ENCODE measurements around the gene VSTM2B.

The VSTM2B gene

DNA sequence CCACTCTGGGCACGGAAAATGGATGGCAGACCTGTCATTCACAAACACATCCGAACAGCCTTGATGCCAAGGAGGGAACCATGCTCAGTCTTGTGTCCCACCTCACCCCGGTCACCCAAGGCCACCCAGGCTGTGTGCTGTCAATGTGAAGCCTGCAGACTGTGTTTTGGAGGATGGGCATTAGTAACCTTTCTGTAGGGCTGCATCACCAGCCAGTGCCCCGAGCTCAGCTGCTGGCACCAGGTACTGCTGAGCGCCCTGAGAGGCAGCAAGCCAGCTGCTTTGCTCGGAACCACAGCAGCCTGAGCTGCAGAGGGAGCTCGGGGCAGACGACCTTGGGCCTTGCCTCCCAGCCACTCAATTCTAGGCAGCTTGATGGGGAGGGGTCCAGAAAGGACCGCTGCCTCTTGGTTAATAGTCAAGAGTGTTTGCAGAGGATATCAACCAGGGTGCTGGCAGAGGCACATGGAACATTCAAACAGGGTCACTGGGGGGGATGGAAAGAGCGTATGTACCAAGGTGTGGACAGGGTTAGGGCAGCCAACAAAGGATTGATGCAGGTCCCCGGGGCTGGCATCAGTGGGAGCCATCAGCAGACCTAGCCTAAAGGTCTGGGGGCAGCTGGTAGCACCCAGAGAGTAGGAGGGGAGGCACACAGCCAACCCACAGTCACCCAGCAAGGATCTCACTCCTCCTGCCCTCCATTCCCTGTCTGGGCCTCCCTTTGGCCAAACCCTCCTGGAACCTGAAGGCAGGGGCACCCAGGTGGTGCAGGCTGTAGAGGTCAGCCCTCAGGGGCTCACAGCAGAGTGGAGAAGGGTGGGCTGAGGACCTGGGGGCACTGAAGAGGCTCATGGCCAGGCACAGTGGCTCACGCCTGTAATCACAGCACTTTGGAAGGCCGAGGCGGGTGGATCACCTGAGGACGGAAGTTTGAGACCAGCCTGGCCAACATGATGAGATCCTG is 8.1 kb downstream of the VSTM2B start:
- DNase-seq (ENCODE audit: extremely low read depth, low read depth) = no peak
- TF ChIP-seq, protein P1, sequence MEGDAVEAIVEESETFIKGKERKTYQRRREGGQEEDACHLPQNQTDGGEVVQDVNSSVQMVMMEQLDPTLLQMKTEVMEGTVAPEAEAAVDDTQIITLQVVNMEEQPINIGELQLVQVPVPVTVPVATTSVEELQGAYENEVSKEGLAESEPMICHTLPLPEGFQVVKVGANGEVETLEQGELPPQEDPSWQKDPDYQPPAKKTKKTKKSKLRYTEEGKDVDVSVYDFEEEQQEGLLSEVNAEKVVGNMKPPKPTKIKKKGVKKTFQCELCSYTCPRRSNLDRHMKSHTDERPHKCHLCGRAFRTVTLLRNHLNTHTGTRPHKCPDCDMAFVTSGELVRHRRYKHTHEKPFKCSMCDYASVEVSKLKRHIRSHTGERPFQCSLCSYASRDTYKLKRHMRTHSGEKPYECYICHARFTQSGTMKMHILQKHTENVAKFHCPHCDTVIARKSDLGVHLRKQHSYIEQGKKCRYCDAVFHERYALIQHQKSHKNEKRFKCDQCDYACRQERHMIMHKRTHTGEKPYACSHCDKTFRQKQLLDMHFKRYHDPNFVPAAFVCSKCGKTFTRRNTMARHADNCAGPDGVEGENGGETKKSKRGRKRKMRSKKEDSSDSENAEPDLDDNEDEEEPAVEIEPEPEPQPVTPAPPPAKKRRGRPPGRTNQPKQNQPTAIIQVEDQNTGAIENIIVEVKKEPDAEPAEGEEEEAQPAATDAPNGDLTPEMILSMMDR (IDR thresholded peaks at IDR 0.05; ENCODE audit: low read depth, low read length) = no peak

DNA sequence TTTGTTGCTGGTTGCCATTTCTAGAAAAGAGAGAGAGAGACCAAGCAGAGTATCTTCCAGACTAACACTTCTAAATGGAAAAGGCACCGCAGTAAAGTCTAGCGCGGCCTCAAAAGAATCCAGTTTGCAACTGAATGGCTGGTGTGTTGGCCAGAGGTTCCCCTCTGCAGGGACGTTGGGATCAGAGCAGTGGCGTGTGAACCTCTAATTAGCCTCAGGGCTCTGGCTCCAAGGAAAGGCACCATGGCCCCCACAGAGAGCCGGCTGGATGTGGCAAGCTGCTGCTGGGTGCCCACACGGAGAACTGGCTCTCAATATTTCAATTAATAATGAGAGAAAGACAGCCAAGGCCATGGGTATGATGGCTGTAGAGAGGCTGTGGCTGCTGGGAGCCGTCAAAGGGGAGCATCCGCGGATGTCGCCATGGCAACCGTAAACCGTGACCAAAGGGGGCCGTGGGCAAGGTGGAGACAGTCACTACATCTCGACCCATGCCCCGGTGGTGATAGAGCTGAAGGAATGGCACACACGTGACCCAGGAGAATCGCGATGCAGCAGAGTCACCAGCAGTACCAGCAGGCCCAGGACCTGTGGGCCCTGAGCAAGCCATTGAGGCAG is 9.5 kb downstream of the VSTM2B start:
- DNase-seq (ENCODE audit: extremely low read depth, low read depth) = no peak

DNA sequence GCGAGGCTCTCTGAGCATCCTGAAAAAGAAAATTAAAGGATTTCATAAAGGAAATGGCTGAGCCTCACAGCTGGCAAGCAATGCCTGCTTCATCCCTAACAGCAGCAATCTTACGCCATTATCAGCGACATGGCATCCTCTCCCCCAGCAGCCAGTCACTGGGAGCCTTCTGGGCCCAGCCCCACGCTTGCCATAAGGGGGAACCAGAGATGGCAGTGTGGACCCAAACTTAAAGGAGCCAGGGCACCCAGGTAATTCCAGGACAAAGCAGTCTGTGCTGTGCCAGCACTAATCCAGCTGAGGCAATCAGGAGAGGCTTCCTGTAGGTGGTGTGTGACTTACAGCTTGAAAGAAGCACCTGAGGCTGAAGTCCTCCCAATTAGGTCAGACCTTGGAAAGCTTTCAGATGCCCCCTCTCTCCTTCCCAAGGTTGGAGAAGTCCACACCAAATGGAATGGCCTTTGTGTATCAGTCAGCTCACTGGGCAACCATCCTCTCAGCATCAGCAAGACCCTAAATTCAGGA is 10.3 kb downstream of the VSTM2B start:
- no peak for DNase-seq (ENCODE audit: extremely low read depth, low read depth)

More for the DNA sequence above, 9.5 kb downstream of the VSTM2B start:
- TF ChIP-seq, protein P1 (IDR thresholded peaks at IDR 0.05; ENCODE audit: low read depth, low read length) = no peak

DNA sequence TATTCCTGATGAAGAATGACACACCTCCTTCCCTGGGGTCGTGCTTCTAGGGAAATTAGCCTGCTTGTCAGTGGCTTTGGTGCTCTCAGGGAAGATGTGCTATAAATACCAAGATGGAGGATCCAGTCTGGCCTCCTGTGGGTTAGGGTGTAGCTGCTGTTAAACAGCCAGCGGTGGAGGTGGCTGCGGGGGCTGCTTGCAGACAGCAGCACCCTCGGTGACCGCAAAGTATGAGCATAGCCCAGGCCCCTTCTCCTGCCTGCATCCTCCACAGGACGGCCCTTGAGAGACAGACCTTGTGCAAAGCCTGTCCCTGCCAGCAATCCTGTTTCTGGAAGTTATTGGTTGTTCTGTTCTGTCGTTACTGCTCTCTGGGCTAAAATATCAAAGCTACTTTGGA is 11.4 kb downstream of the VSTM2B start:
- TF ChIP-seq, protein P1 (IDR thresholded peaks at IDR 0.05; ENCODE audit: low read depth, low read length) = no peak
- no peak for DNase-seq (ENCODE audit: extremely low read depth, low read depth)

More for the DNA sequence above, 10.3 kb downstream of the VSTM2B start:
- TF ChIP-seq, protein P1 (IDR thresholded peaks at IDR 0.05; ENCODE audit: low read depth, low read length) = no peak

DNA sequence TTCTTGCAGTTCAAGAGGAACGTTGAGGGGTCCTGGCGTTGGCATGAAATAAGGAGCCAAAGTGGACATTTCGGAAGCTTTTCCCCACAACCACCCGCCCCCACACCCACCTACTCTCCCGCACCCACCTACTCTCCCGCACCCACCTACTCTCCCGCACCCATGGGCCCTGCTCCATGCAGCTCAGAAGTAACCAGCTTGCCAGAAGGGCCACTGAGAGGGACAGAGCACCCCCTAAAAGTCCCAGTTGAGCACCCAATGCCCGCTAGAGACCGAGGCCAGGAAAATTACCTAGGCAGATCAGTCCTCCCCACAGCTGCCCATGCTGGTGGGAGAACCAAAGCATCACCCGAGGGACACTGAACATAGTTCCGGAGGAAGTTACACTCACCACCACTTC is 11.8 kb downstream of the VSTM2B start:
- no peak for DNase-seq (ENCODE audit: extremely low read depth, low read depth)
- TF ChIP-seq, protein P1 (IDR thresholded peaks at IDR 0.05; ENCODE audit: low read depth, low read length) = no peak

DNA sequence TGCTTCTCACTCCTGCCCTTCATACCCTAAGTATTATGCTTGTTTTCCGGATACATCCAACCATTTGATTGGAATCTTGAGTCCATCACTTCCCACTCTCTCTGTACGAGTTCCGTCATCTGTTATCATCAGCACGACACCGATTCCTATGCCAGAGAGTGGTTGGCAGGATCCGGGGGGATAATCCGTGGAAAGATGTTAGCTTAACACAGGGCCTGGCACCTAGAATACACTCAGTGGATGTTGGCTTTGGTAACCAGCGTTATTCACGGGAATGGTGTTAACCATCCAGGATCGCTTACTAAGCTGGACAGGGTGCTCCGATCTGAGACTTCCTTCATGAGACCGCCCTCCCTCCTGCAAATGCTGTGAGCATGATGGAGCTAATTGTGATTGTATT is 12.4 kb downstream of the VSTM2B start:
- DNase-seq (ENCODE audit: extremely low read depth, low read depth) = no peak
- TF ChIP-seq, protein P1 (IDR thresholded peaks at IDR 0.05; ENCODE audit: low read depth, low read length) = no peak

DNA sequence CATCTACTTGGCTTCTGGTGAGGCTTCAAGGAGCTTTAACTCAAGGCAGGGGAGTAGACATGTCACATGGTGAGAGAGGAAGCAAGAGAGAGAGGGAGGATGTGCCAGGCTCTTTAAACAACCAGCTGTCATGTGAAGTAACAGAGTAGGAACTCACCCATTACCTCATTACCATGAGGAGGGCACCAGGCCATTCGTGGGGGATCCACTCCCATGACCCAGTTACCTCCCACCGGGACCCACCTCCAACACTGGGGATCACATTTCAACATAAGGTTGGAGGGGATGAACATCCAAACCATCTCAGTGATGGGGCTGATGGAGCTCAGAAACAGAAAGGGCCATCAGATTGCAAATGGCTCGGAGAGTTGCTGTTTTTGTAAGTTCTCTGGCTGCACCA is 12.9 kb downstream of the VSTM2B start:
- DNase-seq (ENCODE audit: extremely low read depth, low read depth) = no peak
- TF ChIP-seq, protein P1 (IDR thresholded peaks at IDR 0.05; ENCODE audit: low read depth, low read length) = no peak

Data from AG09319 (cell line).